ENCODE measurements around the gene PPP1R37. TPM values are rescaled to one million over a fixed set of nuclear protein-coding genes. Genes with fewer than 3 reads are reported as not detected.

PPP1R37 gene
- total RNA-seq, 1 donor: 53.6 TPM

DNA sequence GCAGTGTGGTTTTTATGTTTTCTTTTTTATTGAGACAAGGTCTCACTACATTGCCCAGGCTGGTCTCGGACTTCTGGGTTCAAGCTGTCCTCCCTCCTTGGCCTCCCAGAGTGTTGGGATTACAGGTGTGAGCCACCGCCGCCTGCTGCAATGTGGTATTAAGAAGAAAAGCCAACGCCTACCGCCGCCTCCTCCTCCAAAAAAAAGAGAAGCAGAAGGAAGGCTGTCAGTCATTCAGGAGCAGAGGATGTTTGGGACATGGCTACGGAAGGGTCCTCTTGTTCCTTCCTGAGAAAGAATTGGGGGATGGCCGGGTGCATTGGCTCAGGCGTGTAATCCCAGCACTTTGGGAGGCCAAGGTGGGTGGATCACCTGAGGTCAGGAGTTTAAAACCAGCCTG lies 1.2 kb downstream of the PPP1R37 start:
- Histone ChIP-seq H3K4me3 (ENCODE audit: insufficient read depth, low read length) (peak overlapping the region; percentile 99), H2AFZ (ENCODE audit: low read length) (no peak overlapping the region), H3K27ac (ENCODE audit: low read depth, low read length) (peak overlapping the region; percentile 96), H3K36me3 (ENCODE audit: insufficient read depth, low read length) (peaks cover 8% of the 10 kb centered on the region), H3K9me3 (ENCODE audit: low read depth, low read length) (no peaks in the 10 kb centered on the region), H4K20me1 (ENCODE audit: insufficient read depth, low read length) (peaks cover 54% of the 10 kb centered on the region), H3K79me2 (ENCODE audit: insufficient read depth, low read length) (peaks cover 66% of the 10 kb centered on the region), H3K4me1 (ENCODE audit: insufficient read depth, low read length) (peaks cover 43% of the 10 kb centered on the region), H3K27me3 (ENCODE audit: insufficient read depth, low read length) (no peaks in the 10 kb centered on the region), H3K4me2 (ENCODE audit: insufficient read depth, low read length) (peak overlapping the region; percentile 97)
- no peak for DNase-seq (ENCODE audit: insufficient read length, low spot score, missing footprints)
- TF ChIP-seq, protein P1, sequence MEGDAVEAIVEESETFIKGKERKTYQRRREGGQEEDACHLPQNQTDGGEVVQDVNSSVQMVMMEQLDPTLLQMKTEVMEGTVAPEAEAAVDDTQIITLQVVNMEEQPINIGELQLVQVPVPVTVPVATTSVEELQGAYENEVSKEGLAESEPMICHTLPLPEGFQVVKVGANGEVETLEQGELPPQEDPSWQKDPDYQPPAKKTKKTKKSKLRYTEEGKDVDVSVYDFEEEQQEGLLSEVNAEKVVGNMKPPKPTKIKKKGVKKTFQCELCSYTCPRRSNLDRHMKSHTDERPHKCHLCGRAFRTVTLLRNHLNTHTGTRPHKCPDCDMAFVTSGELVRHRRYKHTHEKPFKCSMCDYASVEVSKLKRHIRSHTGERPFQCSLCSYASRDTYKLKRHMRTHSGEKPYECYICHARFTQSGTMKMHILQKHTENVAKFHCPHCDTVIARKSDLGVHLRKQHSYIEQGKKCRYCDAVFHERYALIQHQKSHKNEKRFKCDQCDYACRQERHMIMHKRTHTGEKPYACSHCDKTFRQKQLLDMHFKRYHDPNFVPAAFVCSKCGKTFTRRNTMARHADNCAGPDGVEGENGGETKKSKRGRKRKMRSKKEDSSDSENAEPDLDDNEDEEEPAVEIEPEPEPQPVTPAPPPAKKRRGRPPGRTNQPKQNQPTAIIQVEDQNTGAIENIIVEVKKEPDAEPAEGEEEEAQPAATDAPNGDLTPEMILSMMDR (IDR thresholded peaks at IDR 0.05; ENCODE audit: extremely low read depth, low read depth, low read length): no peak

DNA sequence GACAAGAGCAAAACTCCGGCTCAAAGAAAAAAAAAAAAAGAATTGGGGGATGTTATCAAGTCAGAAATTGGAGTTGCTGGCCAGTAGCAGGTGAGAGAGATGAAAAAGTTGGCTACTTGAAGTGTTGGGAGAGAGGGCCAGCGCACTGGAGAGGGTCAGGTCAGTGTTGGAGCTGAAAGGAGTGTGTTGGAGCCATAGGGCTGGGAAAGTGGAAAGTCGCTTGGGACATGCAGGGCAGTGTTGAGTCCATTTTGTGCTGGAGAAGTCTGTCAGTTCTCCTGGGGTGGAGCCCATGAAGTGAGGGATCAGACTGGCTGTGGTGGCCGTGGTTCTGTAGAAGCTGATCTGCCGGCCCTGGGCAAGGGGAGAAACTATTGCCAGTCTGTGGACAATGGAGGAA lies 1.7 kb downstream of the PPP1R37 start:
- Histone ChIP-seq H3K4me1 (ENCODE audit: insufficient read depth, low read length) (peaks cover 46% of the 10 kb centered on the region), H3K79me2 (ENCODE audit: insufficient read depth, low read length) (peaks cover 71% of the 10 kb centered on the region), H3K27ac (ENCODE audit: low read depth, low read length) (peak overlapping the region; percentile 5), H3K27me3 (ENCODE audit: insufficient read depth, low read length) (no peaks in the 10 kb centered on the region), H3K4me3 (ENCODE audit: insufficient read depth, low read length) (peak overlapping the region; percentile 37), H3K36me3 (ENCODE audit: insufficient read depth, low read length) (peaks cover 6% of the 10 kb centered on the region), H2AFZ (ENCODE audit: low read length) (no peak overlapping the region), H4K20me1 (ENCODE audit: insufficient read depth, low read length) (peaks cover 60% of the 10 kb centered on the region), H3K4me2 (ENCODE audit: insufficient read depth, low read length) (peak overlapping the region; percentile 97), H3K9me3 (ENCODE audit: low read depth, low read length) (no peaks in the 10 kb centered on the region)
- TF ChIP-seq, protein P1 (IDR thresholded peaks at IDR 0.05; ENCODE audit: extremely low read depth, low read depth, low read length): no peak
- DNase-seq (ENCODE audit: insufficient read length, low spot score, missing footprints): no peak

DNA sequence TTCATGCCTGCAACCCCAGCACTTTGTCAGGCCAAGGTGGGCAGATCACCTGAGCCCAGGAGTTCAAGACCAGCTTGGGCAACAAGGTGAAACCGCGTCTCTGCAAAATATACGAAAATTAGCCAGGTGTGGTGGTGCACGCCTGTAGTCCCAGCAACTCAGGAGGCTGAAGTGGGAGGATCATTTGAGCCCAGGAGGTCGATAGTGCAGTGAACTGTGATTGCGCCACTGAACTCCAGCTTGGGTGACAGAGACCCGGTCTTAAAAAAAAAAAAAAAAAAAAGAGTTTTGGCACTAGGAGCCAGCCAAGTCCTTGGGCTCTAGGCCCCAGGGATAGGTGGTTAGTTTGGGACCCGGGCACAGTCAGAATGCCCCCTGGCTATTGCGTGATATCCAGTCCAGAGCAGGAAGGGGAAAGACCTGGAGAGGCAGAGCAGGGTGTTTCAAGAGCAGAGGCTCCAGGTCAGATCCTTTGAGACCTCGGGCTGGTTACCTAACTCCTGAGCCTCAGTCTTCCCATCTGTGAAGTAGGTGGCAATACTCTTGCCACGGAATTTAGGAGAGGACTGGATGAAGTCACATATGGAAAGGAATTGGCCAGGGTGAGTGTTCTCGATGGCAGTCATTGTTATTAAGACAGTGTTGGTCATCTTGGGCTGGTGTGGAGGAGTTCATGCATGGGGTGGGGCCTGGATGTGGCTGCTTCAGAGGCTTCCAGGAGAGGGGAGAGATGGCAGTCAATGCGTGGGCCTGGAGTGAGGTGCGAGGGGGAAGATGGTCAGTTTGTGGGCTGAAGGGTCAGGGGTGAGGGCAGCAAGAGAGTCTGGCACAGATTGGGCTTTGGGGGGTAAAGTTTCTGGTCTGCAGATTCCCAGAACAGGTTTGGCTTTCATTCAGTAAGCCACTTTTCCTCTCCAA lies 2.8 kb downstream of the PPP1R37 start:
- H3K4me2 ChIP-seq (ENCODE audit: insufficient read depth, low read length): no peak overlapping the region
- no peaks in the 10 kb centered on the region for H3K36me3 ChIP-seq (ENCODE audit: insufficient read depth, low read length)
- TF ChIP-seq, protein P1 (IDR thresholded peaks at IDR 0.05; ENCODE audit: extremely low read depth, low read depth, low read length): no peak
- DNase-seq (ENCODE audit: insufficient read length, low spot score, missing footprints): no peak
- peaks cover 52% of the 10 kb centered on the region for H3K4me1 ChIP-seq (ENCODE audit: insufficient read depth, low read length)
- H3K27ac ChIP-seq (ENCODE audit: low read depth, low read length): no peak overlapping the region
- peaks cover 70% of the 10 kb centered on the region for H4K20me1 ChIP-seq (ENCODE audit: insufficient read depth, low read length)
- no peak overlapping the region for H3K4me3 ChIP-seq (ENCODE audit: insufficient read depth, low read length)
- H3K27me3 ChIP-seq (ENCODE audit: insufficient read depth, low read length): no peaks in the 10 kb centered on the region
- H3K9me3 ChIP-seq (ENCODE audit: low read depth, low read length): no peaks in the 10 kb centered on the region
- H2AFZ ChIP-seq (ENCODE audit: low read length): no peak overlapping the region
- peaks cover 78% of the 10 kb centered on the region for H3K79me2 ChIP-seq (ENCODE audit: insufficient read depth, low read length)

DNA sequence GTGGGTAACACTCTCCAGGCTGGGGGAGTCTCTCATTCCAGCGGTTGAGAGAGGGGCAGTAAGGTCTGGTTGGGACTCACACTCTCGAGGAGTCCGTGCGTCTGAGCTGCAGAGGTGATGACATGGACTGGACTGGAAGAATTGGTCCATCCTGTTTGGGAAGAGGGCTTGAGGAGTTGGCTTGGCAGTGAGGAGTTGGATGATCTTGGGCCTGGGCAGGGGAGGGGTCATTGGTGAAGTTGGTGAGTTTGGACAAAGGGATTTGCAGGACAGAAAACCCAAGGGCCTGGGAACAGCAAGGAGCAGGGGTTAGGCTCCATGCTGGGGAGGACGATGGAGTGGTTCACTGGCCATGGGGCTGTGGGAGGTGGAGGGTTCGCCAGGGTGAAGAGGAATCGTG lies 3.7 kb downstream of the PPP1R37 start:
- no peak overlapping the region for H3K4me3 ChIP-seq (ENCODE audit: insufficient read depth, low read length)
- H3K27ac ChIP-seq (ENCODE audit: low read depth, low read length): peak overlapping the region; percentile 94
- no peaks in the 10 kb centered on the region for H3K27me3 ChIP-seq (ENCODE audit: insufficient read depth, low read length)
- H3K79me2 ChIP-seq (ENCODE audit: insufficient read depth, low read length): peaks cover 87% of the 10 kb centered on the region
- peaks cover 80% of the 10 kb centered on the region for H4K20me1 ChIP-seq (ENCODE audit: insufficient read depth, low read length)
- no peak for DNase-seq (ENCODE audit: insufficient read length, low spot score, missing footprints)
- H3K4me1 ChIP-seq (ENCODE audit: insufficient read depth, low read length): peaks cover 49% of the 10 kb centered on the region
- no peak overlapping the region for H3K4me2 ChIP-seq (ENCODE audit: insufficient read depth, low read length)
- no peaks in the 10 kb centered on the region for H3K9me3 ChIP-seq (ENCODE audit: low read depth, low read length)
- H3K36me3 ChIP-seq (ENCODE audit: insufficient read depth, low read length): no peaks in the 10 kb centered on the region
- TF ChIP-seq, protein P1 (IDR thresholded peaks at IDR 0.05; ENCODE audit: extremely low read depth, low read depth, low read length): no peak
- no peak overlapping the region for H2AFZ ChIP-seq (ENCODE audit: low read length)

Data from osteoblast (primary cell).